Stomach (tissue), 9 donors: ENCODE results near the gene ZNF555. TPM values are rescaled to one million over a fixed set of nuclear protein-coding genes. Genes with fewer than 3 reads are reported as not detected.

Experiments
- DNase-seq, 2 donors: peaks; one replicate each; pipeline versions ENCODE4 v3.0.0 to v3.0.0-alpha.2; 2013 to 2019
- H3K27ac ChIP-seq, 5 donors: fragments of 200-600 bp in 4 of 5; sonication (generic) in 4 of 5; one replicate each; pipeline ENCODE4 v1.5.1; 2013 to 2019; ENCODE audit warnings: mild to moderate bottlenecking in 1 of 5, moderate library complexity in 1 of 5
- H3K27me3 ChIP-seq, 3 donors: fragments of 200-600 bp; sonication (generic); one replicate each; pipeline ENCODE4 v1.5.1; 2017 to 2019; ENCODE audit warnings: mixed run types in 1 of 3
- H3K36me3 ChIP-seq, 4 donors: fragments of 200-600 bp; sonication (generic); 1 replicate in 3 of 4; 2 replicates in 1 of 4; pipeline ENCODE4 v1.5.1; 2016 to 2019
- H3K4me1 ChIP-seq, 4 donors: fragments of 200-600 bp; sonication (generic); one replicate each; pipeline ENCODE4 v1.5.1; 2016 to 2019
- H3K4me3 ChIP-seq, 4 donors: fragments of 200-600 bp; sonication (generic) in 3 of 4; one replicate each; pipeline ENCODE4 v1.5.1; 2016 to 2019; ENCODE audit warnings: mild to moderate bottlenecking in 1 of 4
- H3K9me3 ChIP-seq, 4 donors: fragments of 200-600 bp; sonication (generic); one replicate each; pipeline ENCODE4 v1.5.1; 2016 to 2019
- EP300 ChIP-seq: sonication (generic); formaldehyde crosslinking; IDR thresholded peaks from one replicate; pipeline ENCODE4 v1.6.1; 2017; ENCODE audit warnings: antibody characterized with exemption
- POLR2A ChIP-seq, 4 donors: fragments of 450-650 bp; IDR thresholded peaks; one replicate each; pipeline ENCODE4 v1.6.1; 2016; ENCODE audit warnings: antibody characterized with exemption in 4 of 4, control low read depth in 2 of 4, mild to moderate bottlenecking in 1 of 4, moderate library complexity in 1 of 4
- POLR2AphosphoS5 ChIP-seq, 3 donors: sonication (generic); formaldehyde crosslinking; IDR thresholded peaks; one replicate each; pipeline ENCODE4 v1.6.1; 2016; ENCODE audit warnings: antibody characterized with exemption in 3 of 3
- WGBS, 5 donors: extraction: QIAGEN DNeasy Blood & Tissue Kit in 3 of 5; methylation state at CpG; one replicate each; pipeline versions ENCODE4 v1.1.5 to v1.1.7; 2013 to 2018; 5-methylcytosine and 5-hydroxymethylcytosine counted together
- intact Hi-C: fragments of 100-400 bp; cut with DNase I; formaldehyde crosslinking; loops from one replicate; pipeline ENCODE4 v1.15.1; 2023; ENCODE audit warnings: low total_unique reads
- polyA plus RNA-seq, 3 donors: library from polyadenylated mRNA; stranded (reverse); fragments of 200-250 nt; gene quantifications; one replicate each; pipeline ENCODE4 v1.2.3, GENCODE V29; 2013
- total RNA-seq, 5 donors: library from RNA; depleted of rRNA; stranded (reverse); fragments of >200 nt; gene quantifications; one replicate each; pipeline versions ENCODE4 v1.1.0 to v1.2.3, GENCODE V29; 2014 to 2016
- TF ChIP-seq, protein P1 (sequence below), 7 experiments: fragments of 450-650 bp in 4 of 7; fragments of 200-600 bp in 3 of 7; sonication (generic) in 3 of 7; IDR thresholded peaks; one replicate each; pipeline ENCODE4 v1.5.1; 2016 to 2019; ENCODE audit warnings: antibody characterized with exemption in 7 of 7, control low read depth in 2 of 7, mild to moderate bottlenecking in 1 of 7
- donor health status: healthy with polysubstance abuse.
- donor health status: Bipolar disorder and iron deficiency.
- donor health status: healthy.

Gene ZNF555
- total and polyA plus RNA-seq, 8 donors, result 0.58 to 11.2 (median 2.1) TPM

DNA sequence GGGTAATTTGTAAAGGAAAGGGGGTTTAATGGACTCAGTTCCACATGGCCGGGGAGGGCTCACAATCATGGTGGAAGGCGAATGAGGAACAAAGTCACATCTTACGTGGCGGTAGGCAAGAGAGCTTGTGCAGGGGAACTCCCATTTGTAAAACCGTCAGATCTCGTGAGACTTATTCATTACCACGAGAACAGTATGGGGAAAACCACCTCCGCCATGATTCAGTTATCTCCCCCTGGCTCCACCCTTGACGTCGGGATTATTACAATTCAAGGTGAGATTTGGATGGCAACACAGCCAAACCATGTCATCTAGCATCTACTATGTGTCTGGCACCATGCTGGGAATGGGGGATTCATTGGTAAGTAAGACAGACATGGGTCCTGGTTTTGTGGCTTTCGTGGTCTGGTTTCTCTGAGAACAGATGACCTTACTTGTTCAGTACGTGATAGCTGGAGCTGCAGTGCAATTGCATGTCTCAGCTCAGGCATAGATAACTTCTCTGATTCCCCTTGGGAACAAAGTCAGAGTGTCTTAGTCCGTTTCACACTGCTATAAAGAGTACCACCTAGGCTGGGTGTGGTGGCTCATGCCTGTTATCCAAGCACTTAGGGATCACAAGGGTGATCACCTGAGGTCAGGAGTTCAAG, 13.3 kb upstream of the ZNF555 start:
- intact Hi-C loops, result no loop called here
- Histone ChIP-seq H3K4me1 (no peaks in the 10 kb centered on the region), H3K36me3 (peaks cover 10 to 91% (median 51%) of the 10 kb centered on the region in 4 donors), H3K27me3 (no peaks in the 10 kb centered on the region), H3K27ac (no peak overlapping the region), H3K9me3 (peaks cover 4 to 57% (median 37%) of the 10 kb centered on the region in 4 donors), H3K4me3 (no peak overlapping the region)
- no peak for DNase-seq
- TF ChIP-seq POLR2A (IDR thresholded peaks at IDR 0.05) (no peak), EP300 (no peak), POLR2AphosphoS5 (IDR thresholded peaks at IDR 0.05) (no peak)
- TF ChIP-seq, protein P1, sequence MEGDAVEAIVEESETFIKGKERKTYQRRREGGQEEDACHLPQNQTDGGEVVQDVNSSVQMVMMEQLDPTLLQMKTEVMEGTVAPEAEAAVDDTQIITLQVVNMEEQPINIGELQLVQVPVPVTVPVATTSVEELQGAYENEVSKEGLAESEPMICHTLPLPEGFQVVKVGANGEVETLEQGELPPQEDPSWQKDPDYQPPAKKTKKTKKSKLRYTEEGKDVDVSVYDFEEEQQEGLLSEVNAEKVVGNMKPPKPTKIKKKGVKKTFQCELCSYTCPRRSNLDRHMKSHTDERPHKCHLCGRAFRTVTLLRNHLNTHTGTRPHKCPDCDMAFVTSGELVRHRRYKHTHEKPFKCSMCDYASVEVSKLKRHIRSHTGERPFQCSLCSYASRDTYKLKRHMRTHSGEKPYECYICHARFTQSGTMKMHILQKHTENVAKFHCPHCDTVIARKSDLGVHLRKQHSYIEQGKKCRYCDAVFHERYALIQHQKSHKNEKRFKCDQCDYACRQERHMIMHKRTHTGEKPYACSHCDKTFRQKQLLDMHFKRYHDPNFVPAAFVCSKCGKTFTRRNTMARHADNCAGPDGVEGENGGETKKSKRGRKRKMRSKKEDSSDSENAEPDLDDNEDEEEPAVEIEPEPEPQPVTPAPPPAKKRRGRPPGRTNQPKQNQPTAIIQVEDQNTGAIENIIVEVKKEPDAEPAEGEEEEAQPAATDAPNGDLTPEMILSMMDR (IDR thresholded peaks at IDR 0.05), result no peak
- WGBS, 5 donors, result 91 to 95% (median 92%) methylated on average over 12 to 13 of the region's 13 CpGs

DNA sequence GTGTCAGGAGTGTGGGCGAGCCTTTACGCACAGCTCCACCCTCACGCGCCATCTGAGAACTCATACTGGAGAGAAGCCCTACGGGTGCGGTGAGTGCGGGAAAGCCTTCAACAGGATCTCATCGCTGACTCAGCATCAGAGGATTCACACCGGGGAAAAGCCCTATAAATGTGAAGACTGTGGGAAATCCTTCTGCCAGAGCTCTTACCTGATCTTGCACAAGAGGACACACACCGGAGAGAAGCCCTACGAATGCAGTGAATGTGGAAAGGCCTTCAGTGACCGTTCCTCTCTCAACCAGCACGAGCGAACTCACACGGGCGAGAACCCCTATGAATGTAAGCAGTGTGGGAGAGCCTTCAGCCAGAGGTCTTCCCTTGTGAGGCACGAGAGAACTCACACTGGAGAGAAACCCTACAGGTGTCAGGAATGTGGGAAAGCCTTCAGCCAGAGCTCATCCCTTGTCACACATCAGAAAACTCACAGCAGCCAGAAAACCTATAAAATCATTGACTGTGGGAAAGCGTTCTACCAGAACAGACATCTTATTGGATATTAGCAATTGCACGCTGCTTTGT, 6.9 kb upstream of the ZNF555 start:
- 95 to 99% (median 97%) methylated on average over 19 of the region's 19 CpGs for WGBS, 5 donors
- no peak overlapping the region for H3K27ac ChIP-seq

DNA sequence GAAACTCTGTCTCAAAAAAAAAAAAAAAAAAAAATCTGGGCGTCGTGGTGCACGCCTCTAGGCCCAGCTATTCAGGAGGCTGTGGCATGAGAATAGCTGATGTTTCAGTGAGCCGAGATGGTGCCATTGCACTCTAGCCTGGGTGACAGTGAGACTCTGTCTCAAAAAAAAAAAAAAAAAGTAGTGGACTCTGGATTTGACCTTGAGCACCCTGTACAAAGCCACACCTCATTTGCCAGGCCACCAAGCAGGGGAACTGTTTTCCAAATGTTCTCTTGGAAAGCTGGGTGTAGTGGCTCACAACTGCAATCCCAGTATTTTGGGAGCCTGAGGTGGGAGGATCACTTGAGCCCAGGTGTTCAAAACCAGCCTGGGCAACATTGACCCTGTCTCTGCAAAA, 3.8 kb upstream of the ZNF555 start:
- H3K9me3 ChIP-seq, result peaks cover 17 to 68% (median 56%) of the 10 kb centered on the region in 4 donors
- H3K36me3 ChIP-seq, result peaks cover 17 to 47% (median 30%) of the 10 kb centered on the region in 4 donors
- WGBS, 5 donors, result 78 to 98% (median 86%) methylated on average over 4 of the region's 4 CpGs
- no peak overlapping the region for H3K4me3 ChIP-seq
- TF ChIP-seq POLR2AphosphoS5 (IDR thresholded peaks at IDR 0.05), result no peak
- TF ChIP-seq, protein P1 (IDR thresholded peaks at IDR 0.05), result no peak
- TF ChIP-seq EP300, result no peak
- DNase-seq, result no peak
- intact Hi-C loops, result no loop called here
- H3K4me1 ChIP-seq, result peaks cover 6 to 12% (median 6%) of the 10 kb centered on the region in 4 donors
- no peaks in the 10 kb centered on the region for H3K27me3 ChIP-seq
- no peak overlapping the region for H3K27ac ChIP-seq

More for the DNA sequence above, 6.9 kb upstream of the ZNF555 start:
- peaks cover 21 to 98% (median 72%) of the 10 kb centered on the region in 4 donors for H3K9me3 ChIP-seq
- no peaks in the 10 kb centered on the region for H3K27me3 ChIP-seq
- intact Hi-C loops, result no loop called here
- H3K36me3 ChIP-seq, result peaks cover 22 to 77% (median 37%) of the 10 kb centered on the region in 4 donors
- TF ChIP-seq EP300 (no peak), POLR2A (IDR thresholded peaks at IDR 0.05) (no peak), POLR2AphosphoS5 (IDR thresholded peaks at IDR 0.05) (no peak)
- TF ChIP-seq, protein P1 (IDR thresholded peaks at IDR 0.05), result no peak
- DNase-seq, result no peak
- H3K4me1 ChIP-seq, result no peaks in the 10 kb centered on the region
- no peak overlapping the region for H3K4me3 ChIP-seq

GRCh38 chr19:2841855-2842574, 740 bp downstream of the ZNF555 start:
- H3K36me3 ChIP-seq, result peaks cover 0 to 26% (median 12%) of the 10 kb centered on the region in 4 donors
- peak overlapping the region; percentile 87 to 98 (median 95) for H3K4me3 ChIP-seq
- H3K27ac ChIP-seq, result peak overlapping the region; percentile 82 to 93 (median 89)
- no peak for TF ChIP-seq EP300
- intact Hi-C loops, result no loop called here
- no peaks in the 10 kb centered on the region for H3K27me3 ChIP-seq
- peaks cover 0 to 34% (median 13%) of the 10 kb centered on the region in 4 donors for H3K9me3 ChIP-seq
- peaks cover 12 to 17% (median 15%) of the 10 kb centered on the region in 4 donors for H3K4me1 ChIP-seq
- peak in 1 of 2 donors; percentile 51 for DNase-seq
- 2 to 8% (median 3%) methylated on average over 35 to 61 of the region's 62 CpGs for WGBS, 5 donors
